HepG2 (cell line): ENCODE data around the gene ZC3H18. TPM values are rescaled to one million over a fixed set of nuclear protein-coding genes. Genes with fewer than 3 reads are reported as not detected.

Experiments
- CBX1 ChIP-seq: IDR thresholded peaks from one replicate; pipeline ENCODE4 v1.6.1; 2016; ENCODE audit warnings: antibody characterized with exemption, low read depth
- CTCF ChIP-seq: sonication (generic); formaldehyde crosslinking; IDR thresholded peaks from 2 replicates; pipeline ENCODE4 v1.5.0; 2020; ENCODE audit warnings: mild to moderate bottlenecking, missing genetic modification reagents, moderate library complexity
- FOSL1 ChIP-seq: sonication (generic); formaldehyde crosslinking; IDR thresholded peaks from 2 replicates; pipeline ENCODE4 v1.9.0; 2021; ENCODE audit warnings: missing genetic modification reagents, borderline replicate concordance
- FOXC1 ChIP-seq: sonication (generic); formaldehyde crosslinking; IDR thresholded peaks from 2 replicates; pipeline ENCODE4 v1.8.0; 2022; ENCODE audit warnings: mild to moderate bottlenecking, missing genetic modification reagents, borderline replicate concordance
- GZF1 ChIP-seq: sonication (generic); formaldehyde crosslinking; IDR thresholded peaks from 2 replicates; pipeline ENCODE4 v1.5.1; 2020; ENCODE audit warnings: mild to moderate bottlenecking, missing genetic modification reagents
- IRF2 ChIP-seq: IDR thresholded peaks from 2 replicates; pipeline ENCODE4 v1.6.1; 2018; ENCODE audit warnings: missing genetic modification reagents, missing compliant biosample characterization
- KIAA2018 ChIP-seq: sonication (generic); formaldehyde crosslinking; IDR thresholded peaks from 2 replicates; pipeline ENCODE4 v1.5.0; 2020; ENCODE audit warnings: mild to moderate bottlenecking, missing genetic modification reagents, borderline replicate concordance
- KMT2B ChIP-seq: IDR thresholded peaks from 2 replicates; pipeline ENCODE4 v1.6.1; 2016; ENCODE audit warnings: missing genetic modification reagents, missing compliant biosample characterization
- MAF1 ChIP-seq: sonication (generic); formaldehyde crosslinking; IDR thresholded peaks from 2 replicates; pipeline ENCODE4 v1.5.0; 2020; ENCODE audit warnings: missing genetic modification reagents, borderline replicate concordance
- MYPOP ChIP-seq: sonication (generic); formaldehyde crosslinking; IDR thresholded peaks from 2 replicates; pipeline ENCODE4 v1.8.1; 2023; ENCODE audit warnings: mild to moderate bottlenecking, moderate library complexity, missing genetic modification reagents
- RBM39 ChIP-seq: fragments of 200-400 bp; formaldehyde crosslinking; IDR thresholded peaks from one replicate; pipeline ENCODE4 v1.6.1; 2018; ENCODE audit warnings: antibody characterized with exemption, mild to moderate bottlenecking, low read depth, low read length; ENCODE audit not compliant: poor library complexity, severe bottlenecking
- RELA ChIP-seq: sonication (generic); formaldehyde crosslinking; IDR thresholded peaks from 2 replicates; pipeline ENCODE4 v1.4.0; 2020; ENCODE audit warnings: missing genetic modification reagents
- SALL1 ChIP-seq: sonication (generic); formaldehyde crosslinking; IDR thresholded peaks from 2 replicates; pipeline ENCODE4 v1.8.0; 2022; ENCODE audit warnings: mild to moderate bottlenecking, missing genetic modification reagents
- ZBTB20 ChIP-seq: sonication (generic); formaldehyde crosslinking; IDR thresholded peaks from 2 replicates; pipeline ENCODE4 v1.8.1; 2023; ENCODE audit warnings: missing genetic modification reagents, low read depth, mild to moderate bottlenecking, borderline replicate concordance
- ZNF275 ChIP-seq: sonication (generic); formaldehyde crosslinking; IDR thresholded peaks from 2 replicates; pipeline ENCODE4 v1.8.0; 2022; ENCODE audit warnings: missing genetic modification reagents, mild to moderate bottlenecking, inconsistent platforms, borderline replicate concordance
- ZNF329 ChIP-seq: sonication (generic); formaldehyde crosslinking; IDR thresholded peaks from 2 replicates; pipeline ENCODE4 v1.9.0; 2021; ENCODE audit warnings: low read depth, mild to moderate bottlenecking, missing genetic modification reagents
- ZNF430 ChIP-seq: sonication (generic); formaldehyde crosslinking; IDR thresholded peaks from 2 replicates; pipeline ENCODE4 v1.9.0; 2021; ENCODE audit warnings: mild to moderate bottlenecking, missing genetic modification reagents
- ZNF720 ChIP-seq: sonication (generic); formaldehyde crosslinking; IDR thresholded peaks from 2 replicates; pipeline ENCODE4 v1.4.0; 2020; ENCODE audit warnings: missing genetic modification reagents
- ZNF737 ChIP-seq: sonication (generic); formaldehyde crosslinking; IDR thresholded peaks from 2 replicates; pipeline ENCODE4 v1.5.0; 2020; ENCODE audit warnings: missing genetic modification reagents, mild to moderate bottlenecking, borderline replicate concordance
- polyA plus RNA-seq, 8 experiments: library from polyadenylated mRNA; depleted of rRNA in 3 of 8; stranded (reverse) in 7 of 8; unstranded in 1 of 8; fragments of >200 nt; fragmentation: Illumina TruSeq in 4 of 8; extraction: Trizol in 4 of 8; gene quantifications; 2 replicates each; pipeline versions ENCODE4 v1.2.1 to v1.2.3, GENCODE V29; 2011 to 2016; ENCODE audit warnings: low read depth in 4 of 8, missing spikeins in 1 of 8, mixed read lengths in 1 of 8; ENCODE audit not compliant: insufficient read depth in 1 of 8
- total RNA-seq, 5 experiments: library from RNA; depleted of rRNA; stranded (reverse); fragments of >200 nt; fragmentation: Illumina TruSeq; extraction: Trizol; gene quantifications; 2 replicates each; pipeline ENCODE4 v1.2.3, GENCODE V29; 2016; ENCODE audit warnings: low read depth in 1 of 5

The ZC3H18 gene
- total and polyA plus RNA-seq, 2 of the 13 experiments (the other 11 are each of a cell fraction or from before 2014, with no cell fraction given) = 11.2 to 27.4 TPM

- TF ChIP-seq ZNF275 (CRISPR knock-in tag) = no peak
- TF ChIP-seq MYPOP (CRISPR knock-in tag) = no peak
- TF ChIP-seq SALL1 (CRISPR knock-in tag) = no peak
- TF ChIP-seq ZNF329 (CRISPR knock-in tag) = no peak
- no peak for TF ChIP-seq FOSL1 (CRISPR knock-in tag)
- no peak for TF ChIP-seq RBM39
- TF ChIP-seq ZNF720 = no peak
- TF ChIP-seq FOXC1 = no peak
- no peak for TF ChIP-seq MAF1 (CRISPR knock-in tag)
- no peak for TF ChIP-seq GZF1 (CRISPR knock-in tag)
- no peak for TF ChIP-seq IRF2 (CRISPR knock-in tag)
- no peak for TF ChIP-seq ZBTB20 (CRISPR knock-in tag)
- no peak for TF ChIP-seq CBX1
- TF ChIP-seq KMT2B (CRISPR knock-in tag) = no peak
- no peak for TF ChIP-seq ZNF430 (CRISPR knock-in tag)
- no peak for TF ChIP-seq CTCF
- TF ChIP-seq KIAA2018 = no peak
- 0 out of 2 replicates have a peak, but pooled peaks have one; percentile 24 for TF ChIP-seq RELA (CRISPR knock-in tag)
- no peak for TF ChIP-seq ZNF737 (CRISPR knock-in tag)
These were observed 604 bp upstream of the ZC3H18 start (continued) for GRCh38 chr16:88569614-88569984.
